SK-N-SH treated with all-trans-retinoic acid at 6 μM for 48 hours (cell line): Measurements from ENCODE around the gene SHC1.

Experiments
- ATAC-seq: fragments of 200-7000 bp; cut with Tn5 transposase; 3 replicates; pipeline ENCODE4 v1.9.1; 2020; ENCODE audit warnings: mild to moderate bottlenecking, moderate library complexity
- BACH2 ChIP-seq: fragments of 250-450 bp; sonication (Bioruptor Pico); IDR thresholded peaks from 2 replicates; pipeline ENCODE4 v1.9.0; 2021; ENCODE audit warnings: mild to moderate bottlenecking, borderline replicate concordance
- CSDC2 ChIP-seq: fragments of 250-450 bp; sonication (Bioruptor Pico); IDR thresholded peaks from 2 replicates; pipeline ENCODE4 v1.5.0; 2020; ENCODE audit warnings: mild to moderate bottlenecking, moderate library complexity
- GLIS3 ChIP-seq: fragments of 250-450 bp; sonication (Bioruptor Pico); IDR thresholded peaks from 2 replicates; pipeline ENCODE4 v1.5.0; 2020; ENCODE audit warnings: mild to moderate bottlenecking, moderate library complexity
- ISL1 ChIP-seq: fragments of 250-450 bp; sonication (Bioruptor Pico); IDR thresholded peaks from 2 replicates; pipeline ENCODE4 v2.1.2; 2022; ENCODE audit warnings: mild to moderate bottlenecking, moderate library complexity
- RARB ChIP-seq: fragments of 250-450 bp; sonication (Bioruptor Pico); IDR thresholded peaks from 2 replicates; pipeline ENCODE4 v1.8.0; 2021; ENCODE audit warnings: mild to moderate bottlenecking, moderate library complexity
- SNAI2 ChIP-seq: fragments of 250-450 bp; sonication (Bioruptor Pico); IDR thresholded peaks from 2 replicates; pipeline ENCODE4 v1.5.0; 2020; ENCODE audit warnings: mild to moderate bottlenecking, moderate library complexity
- TCF4 ChIP-seq: fragments of 250-450 bp; sonication (Bioruptor Pico); IDR thresholded peaks from 2 replicates; pipeline ENCODE4 v1.8.0; 2021; ENCODE audit warnings: mild to moderate bottlenecking, moderate library complexity, borderline replicate concordance
- ZC3H10 ChIP-seq: fragments of 250-450 bp; sonication (Bioruptor Pico); IDR thresholded peaks from 2 replicates; pipeline ENCODE4 v1.5.1; 2021; ENCODE audit warnings: mild to moderate bottlenecking, moderate library complexity
- ZFP3 ChIP-seq: fragments of 250-450 bp; sonication (Bioruptor Pico); IDR thresholded peaks from 2 replicates; pipeline ENCODE4 v1.5.0; 2020; ENCODE audit warnings: mild to moderate bottlenecking, moderate library complexity
- ZNF70 ChIP-seq: fragments of 450-650 bp; formaldehyde crosslinking; IDR thresholded peaks from 2 replicates; pipeline ENCODE4 v1.5.0; 2020; ENCODE audit warnings: mild to moderate bottlenecking, moderate library complexity
- TF ChIP-seq, protein P1 (sequence below): fragments of 250-450 bp; sonication (Bioruptor Pico); IDR thresholded peaks from 2 replicates; pipeline ENCODE4 v1.8.0; 2020; ENCODE audit warnings: mild to moderate bottlenecking, moderate library complexity, borderline replicate concordance
- TF ChIP-seq, protein P2 (sequence below): fragments of 250-450 bp; sonication (Bioruptor Pico); IDR thresholded peaks from 2 replicates; pipeline ENCODE4 v1.5.0; 2020; ENCODE audit warnings: mild to moderate bottlenecking, moderate library complexity
- TF ChIP-seq, protein P3 (sequence below): fragments of 250-450 bp; sonication (Bioruptor Pico); IDR thresholded peaks from 2 replicates; pipeline ENCODE4 v1.5.1; 2020; ENCODE audit warnings: low read depth, mild to moderate bottlenecking, moderate library complexity

The SHC1 gene

DNA sequence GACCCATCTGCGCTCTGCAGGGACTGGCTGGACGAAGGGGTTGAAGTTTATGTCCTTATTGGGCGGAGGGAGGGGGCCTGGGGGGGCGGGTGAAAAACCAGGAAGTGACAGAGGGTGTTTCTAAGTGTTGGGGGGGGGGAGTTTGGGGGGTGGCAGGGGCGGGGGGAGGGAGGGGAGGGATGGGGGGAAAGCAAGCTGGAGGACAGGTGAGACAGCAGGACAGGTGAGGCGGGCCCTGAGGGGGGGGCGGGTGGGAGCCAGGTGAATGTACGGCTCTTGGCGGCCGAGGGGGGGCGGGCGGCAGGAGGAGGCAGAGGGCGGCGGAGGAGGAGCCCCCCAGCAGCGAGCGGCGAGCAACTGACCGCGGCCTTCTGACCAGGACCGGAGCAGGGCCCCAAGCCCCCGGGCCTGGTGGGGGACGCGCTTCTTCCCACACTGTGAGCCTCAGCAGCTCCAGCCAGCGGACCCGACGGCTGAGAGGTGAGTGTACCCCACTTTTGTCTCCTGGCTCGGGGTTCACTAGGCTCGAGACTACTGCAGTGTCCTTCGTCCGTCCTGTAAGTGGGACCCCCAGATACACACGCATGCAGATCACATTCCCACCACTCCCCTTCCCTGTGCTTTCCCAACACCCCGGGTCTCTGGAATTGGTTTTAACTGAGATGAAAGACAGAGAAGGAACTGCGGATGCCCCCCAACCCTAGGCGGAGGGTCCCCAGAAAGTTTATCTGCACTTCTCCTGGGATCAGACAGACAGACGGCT, 32.1 kb upstream of the SHC1 start, which contains the start of gene ZBTB7B (continued):
- TF ChIP-seq ZNF70 (CRISPR knock-in tag) (no peak), SNAI2 (CRISPR knock-in tag) (no peak), GLIS3 (no peak), CSDC2 (CRISPR knock-in tag) (no peak), ISL1 (CRISPR knock-in tag) (no peak), ZC3H10 (no peak)
- TF ChIP-seq, protein P1, sequence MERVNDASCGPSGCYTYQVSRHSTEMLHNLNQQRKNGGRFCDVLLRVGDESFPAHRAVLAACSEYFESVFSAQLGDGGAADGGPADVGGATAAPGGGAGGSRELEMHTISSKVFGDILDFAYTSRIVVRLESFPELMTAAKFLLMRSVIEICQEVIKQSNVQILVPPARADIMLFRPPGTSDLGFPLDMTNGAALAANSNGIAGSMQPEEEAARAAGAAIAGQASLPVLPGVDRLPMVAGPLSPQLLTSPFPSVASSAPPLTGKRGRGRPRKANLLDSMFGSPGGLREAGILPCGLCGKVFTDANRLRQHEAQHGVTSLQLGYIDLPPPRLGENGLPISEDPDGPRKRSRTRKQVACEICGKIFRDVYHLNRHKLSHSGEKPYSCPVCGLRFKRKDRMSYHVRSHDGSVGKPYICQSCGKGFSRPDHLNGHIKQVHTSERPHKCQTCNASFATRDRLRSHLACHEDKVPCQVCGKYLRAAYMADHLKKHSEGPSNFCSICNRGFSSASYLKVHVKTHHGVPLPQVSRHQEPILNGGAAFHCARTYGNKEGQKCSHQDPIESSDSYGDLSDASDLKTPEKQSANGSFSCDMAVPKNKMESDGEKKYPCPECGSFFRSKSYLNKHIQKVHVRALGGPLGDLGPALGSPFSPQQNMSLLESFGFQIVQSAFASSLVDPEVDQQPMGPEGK (CRISPR knock-in tag), result no peak

DNA sequence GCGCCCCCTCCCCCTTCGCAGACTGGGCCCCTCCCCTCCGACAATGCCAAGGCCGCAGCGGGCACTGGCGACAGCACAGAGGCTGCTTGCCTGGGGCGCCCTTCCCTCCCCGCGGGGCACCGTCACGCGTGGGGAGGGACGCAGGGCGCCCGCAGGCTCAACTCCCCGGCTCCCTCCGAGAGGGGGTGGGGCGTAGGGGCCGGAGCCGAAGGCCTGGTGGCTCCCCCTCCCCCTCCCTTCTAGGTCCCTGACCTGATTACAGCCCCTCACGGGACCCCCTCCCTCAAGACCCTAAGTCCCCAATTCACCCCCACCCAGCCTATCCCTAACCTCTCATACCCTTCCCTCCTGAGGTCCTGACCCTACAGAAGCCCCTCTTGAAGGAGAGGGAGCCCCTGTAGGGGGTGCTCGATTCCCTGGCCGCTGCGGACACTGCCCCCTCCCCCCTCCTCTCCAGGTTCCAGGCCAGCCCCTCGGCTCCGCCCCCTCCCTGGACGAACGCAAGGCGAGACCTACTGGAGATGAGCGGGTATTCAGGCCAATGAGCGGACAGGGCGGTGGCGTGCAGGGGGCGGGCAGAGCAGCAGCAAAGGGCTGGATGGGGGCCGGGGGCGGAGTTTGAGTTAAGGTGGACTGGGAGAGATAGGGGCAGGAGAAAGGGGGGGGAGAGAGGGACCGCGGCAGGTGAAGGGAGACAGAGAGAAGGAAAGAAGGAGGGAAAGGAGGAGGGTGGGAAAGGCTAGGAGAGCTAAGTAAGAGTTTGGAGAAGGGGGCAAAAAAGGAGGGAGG, 31.3 kb upstream of the SHC1 start:
- peak; percentile 77 for ATAC-seq
- TF ChIP-seq TCF4 (no peak), RARB (CRISPR knock-in tag) (peak; percentile 52; the same call in 1 of the 2 replicates), ZFP3 (CRISPR knock-in tag) (no peak)
- TF ChIP-seq, protein P2, sequence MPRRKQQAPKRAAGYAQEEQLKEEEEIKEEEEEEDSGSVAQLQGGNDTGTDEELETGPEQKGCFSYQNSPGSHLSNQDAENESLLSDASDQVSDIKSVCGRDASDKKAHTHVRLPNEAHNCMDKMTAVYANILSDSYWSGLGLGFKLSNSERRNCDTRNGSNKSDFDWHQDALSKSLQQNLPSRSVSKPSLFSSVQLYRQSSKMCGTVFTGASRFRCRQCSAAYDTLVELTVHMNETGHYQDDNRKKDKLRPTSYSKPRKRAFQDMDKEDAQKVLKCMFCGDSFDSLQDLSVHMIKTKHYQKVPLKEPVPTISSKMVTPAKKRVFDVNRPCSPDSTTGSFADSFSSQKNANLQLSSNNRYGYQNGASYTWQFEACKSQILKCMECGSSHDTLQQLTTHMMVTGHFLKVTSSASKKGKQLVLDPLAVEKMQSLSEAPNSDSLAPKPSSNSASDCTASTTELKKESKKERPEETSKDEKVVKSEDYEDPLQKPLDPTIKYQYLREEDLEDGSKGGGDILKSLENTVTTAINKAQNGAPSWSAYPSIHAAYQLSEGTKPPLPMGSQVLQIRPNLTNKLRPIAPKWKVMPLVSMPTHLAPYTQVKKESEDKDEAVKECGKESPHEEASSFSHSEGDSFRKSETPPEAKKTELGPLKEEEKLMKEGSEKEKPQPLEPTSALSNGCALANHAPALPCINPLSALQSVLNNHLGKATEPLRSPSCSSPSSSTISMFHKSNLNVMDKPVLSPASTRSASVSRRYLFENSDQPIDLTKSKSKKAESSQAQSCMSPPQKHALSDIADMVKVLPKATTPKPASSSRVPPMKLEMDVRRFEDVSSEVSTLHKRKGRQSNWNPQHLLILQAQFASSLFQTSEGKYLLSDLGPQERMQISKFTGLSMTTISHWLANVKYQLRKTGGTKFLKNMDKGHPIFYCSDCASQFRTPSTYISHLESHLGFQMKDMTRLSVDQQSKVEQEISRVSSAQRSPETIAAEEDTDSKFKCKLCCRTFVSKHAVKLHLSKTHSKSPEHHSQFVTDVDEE (CRISPR knock-in tag), result 0 out of 2 replicates have a peak, but pooled peaks have one; percentile 40
- TF ChIP-seq, protein P3, sequence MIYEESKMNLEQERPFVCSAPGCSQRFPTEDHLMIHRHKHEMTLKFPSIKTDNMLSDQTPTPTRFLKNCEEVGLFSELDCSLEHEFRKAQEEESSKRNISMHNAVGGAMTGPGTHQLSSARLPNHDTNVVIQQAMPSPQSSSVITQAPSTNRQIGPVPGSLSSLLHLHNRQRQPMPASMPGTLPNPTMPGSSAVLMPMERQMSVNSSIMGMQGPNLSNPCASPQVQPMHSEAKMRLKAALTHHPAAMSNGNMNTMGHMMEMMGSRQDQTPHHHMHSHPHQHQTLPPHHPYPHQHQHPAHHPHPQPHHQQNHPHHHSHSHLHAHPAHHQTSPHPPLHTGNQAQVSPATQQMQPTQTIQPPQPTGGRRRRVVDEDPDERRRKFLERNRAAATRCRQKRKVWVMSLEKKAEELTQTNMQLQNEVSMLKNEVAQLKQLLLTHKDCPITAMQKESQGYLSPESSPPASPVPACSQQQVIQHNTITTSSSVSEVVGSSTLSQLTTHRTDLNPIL (CRISPR knock-in tag), result no peak
- TF ChIP-seq, protein P1 (CRISPR knock-in tag), result 0 out of 2 replicates have a peak, but pooled peaks have one; percentile 20

DNA sequence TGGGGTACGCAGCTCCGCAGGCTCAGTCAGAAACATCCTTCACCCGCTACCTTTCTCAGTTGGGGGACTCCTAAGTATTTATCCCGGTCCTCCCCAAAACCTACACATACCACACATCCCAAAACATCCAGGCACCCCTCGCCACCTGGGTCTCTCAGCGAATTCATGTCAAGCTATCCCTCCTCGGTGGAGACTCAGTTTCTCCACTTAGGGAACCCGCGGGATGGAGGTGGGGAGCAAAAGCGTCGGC, 30.8 kb upstream of the SHC1 start:
- ATAC-seq, result no peak; the same call in 2 of the 3 replicates

More for the DNA sequence above, 30.8 kb upstream of the SHC1 start:
- TF ChIP-seq, protein P2 (CRISPR knock-in tag), result no peak
- TF ChIP-seq BACH2 (CRISPR knock-in tag) (no peak), TCF4 (no peak), ZC3H10 (no peak), ZFP3 (CRISPR knock-in tag) (no peak)
